Measurements from ENCODE around the gene RCOR2. TPM values are rescaled to one million over a fixed set of nuclear protein-coding genes. Genes with fewer than 3 reads are reported as not detected.

Gene RCOR2
- total and polyA plus RNA-seq, 2 of the 13 experiments (the other 11 are each of a cell fraction or from before 2014, with no cell fraction given): 8.3 to 8.5 TPM

DNA sequence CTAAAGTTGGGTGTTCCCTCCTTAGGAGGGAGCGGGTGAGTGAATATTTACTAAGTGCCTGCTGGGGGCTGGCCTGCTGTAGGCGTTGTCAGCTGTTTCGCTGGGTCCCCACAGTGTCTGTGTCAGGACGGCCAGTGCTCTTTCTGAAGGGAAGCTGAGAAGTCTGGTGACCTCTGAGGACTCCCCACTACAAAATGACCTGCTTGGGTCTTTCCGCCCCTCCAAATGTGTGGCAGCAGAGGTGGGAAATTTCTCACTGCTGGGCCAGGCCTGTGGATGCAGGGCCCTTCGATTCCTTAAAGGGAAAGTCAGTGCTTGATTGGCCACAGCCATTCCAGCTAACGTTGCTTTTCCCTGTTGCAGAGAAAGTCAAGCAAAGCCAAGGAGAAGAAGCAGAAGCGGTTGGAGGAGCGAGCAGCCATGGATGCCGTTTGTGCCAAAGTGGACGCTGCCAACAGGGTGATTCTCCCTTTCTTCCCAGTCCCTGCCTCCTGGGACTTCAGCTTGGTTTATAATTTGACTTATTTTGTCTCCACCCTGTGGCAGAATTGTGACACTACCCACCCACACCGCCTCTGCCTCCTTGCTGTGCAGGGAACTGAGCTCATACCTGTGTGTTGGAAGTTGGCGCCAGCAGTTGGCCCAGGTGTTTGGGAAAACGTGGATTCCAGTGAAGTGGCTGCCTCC, 28.7 kb upstream of the RCOR2 start (continued):
- TF ChIP-seq ZBTB33 (CRISPR knock-in tag; IDR thresholded peaks at IDR 0.05): peak; percentile 88
- TF ChIP-seq, protein P1, sequence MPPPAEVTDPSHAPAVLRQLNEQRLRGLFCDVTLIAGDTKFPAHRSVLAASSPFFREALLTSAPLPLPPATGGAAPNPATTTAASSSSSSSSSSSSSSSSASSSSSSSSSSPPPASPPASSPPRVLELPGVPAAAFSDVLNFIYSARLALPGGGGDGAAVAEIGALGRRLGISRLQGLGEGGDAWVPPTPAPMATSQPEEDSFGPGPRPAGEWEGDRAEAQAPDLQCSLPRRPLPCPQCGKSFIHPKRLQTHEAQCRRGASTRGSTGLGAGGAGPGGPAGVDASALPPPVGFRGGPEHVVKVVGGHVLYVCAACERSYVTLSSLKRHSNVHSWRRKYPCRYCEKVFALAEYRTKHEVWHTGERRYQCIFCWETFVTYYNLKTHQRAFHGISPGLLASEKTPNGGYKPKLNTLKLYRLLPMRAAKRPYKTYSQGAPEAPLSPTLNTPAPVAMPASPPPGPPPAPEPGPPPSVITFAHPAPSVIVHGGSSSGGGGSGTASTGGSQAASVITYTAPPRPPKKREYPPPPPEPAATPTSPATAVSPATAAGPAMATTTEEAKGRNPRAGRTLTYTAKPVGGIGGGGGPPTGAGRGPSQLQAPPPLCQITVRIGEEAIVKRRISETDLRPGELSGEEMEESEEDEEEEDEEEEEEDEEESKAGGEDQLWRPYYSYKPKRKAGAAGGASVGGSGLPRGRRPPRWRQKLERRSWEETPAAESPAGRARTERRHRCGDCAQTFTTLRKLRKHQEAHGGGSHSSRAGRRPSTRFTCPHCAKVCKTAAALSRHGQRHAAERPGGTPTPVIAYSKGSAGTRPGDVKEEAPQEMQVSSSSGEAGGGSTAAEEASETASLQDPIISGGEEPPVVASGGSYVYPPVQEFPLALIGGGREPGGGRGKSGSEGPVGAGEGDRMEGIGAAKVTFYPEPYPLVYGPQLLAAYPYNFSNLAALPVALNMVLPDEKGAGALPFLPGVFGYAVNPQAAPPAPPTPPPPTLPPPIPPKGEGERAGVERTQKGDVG (CRISPR knock-in tag; IDR thresholded peaks at IDR 0.05; ENCODE audit: borderline replicate concordance): 0 out of 2 replicates have a peak, but pooled peaks have one; percentile 61
- 0 out of 2 replicates have a peak, but pooled peaks have one; percentile 23 for TF ChIP-seq ZNF124 (CRISPR knock-in tag; IDR thresholded peaks at IDR 0.05)
- peak; percentile 21 to 37; a peak in 1 of 4 replicates for TF ChIP-seq HMGXB4 (CRISPR knock-in tag; IDR thresholded peaks at IDR 0.05; ENCODE audit: borderline replicate concordance in 1 of 2, low read depth in 1 of 2)
- peak; percentile 88 for TF ChIP-seq STAG1 (CRISPR knock-in tag; IDR thresholded peaks at IDR 0.05)
- no peak for TF ChIP-seq ZNF263 (CRISPR knock-in tag; IDR thresholded peaks at IDR 0.05)
- peak; percentile 34; the same call in 1 of the 2 replicates for TF ChIP-seq PHF8 (CRISPR knock-in tag; IDR thresholded peaks at IDR 0.05)
- peak; percentile 28; the same call in 1 of the 2 replicates for TF ChIP-seq ZFY (CRISPR knock-in tag; IDR thresholded peaks at IDR 0.05)
- TF ChIP-seq XRCC5 (optimal IDR thresholded peaks at IDR 0.05; ENCODE audit: low read length): peak; percentile 12
- TF ChIP-seq ASH2L (IDR thresholded peaks at IDR 0.05; ENCODE audit: insufficient read length, low read depth, low read length): peak; percentile 50
- TF ChIP-seq ELF4 (CRISPR knock-in tag; IDR thresholded peaks at IDR 0.05; ENCODE audit: borderline replicate concordance): no peak
- TF ChIP-seq, protein P2, sequence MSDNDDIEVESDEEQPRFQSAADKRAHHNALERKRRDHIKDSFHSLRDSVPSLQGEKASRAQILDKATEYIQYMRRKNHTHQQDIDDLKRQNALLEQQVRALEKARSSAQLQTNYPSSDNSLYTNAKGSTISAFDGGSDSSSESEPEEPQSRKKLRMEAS (IDR thresholded peaks at IDR 0.05): 0 out of 2 replicates have a peak, but pooled peaks have one; percentile 22
- TF ChIP-seq ZNF652 (CRISPR knock-in tag; IDR thresholded peaks at IDR 0.05; ENCODE audit: borderline replicate concordance, low read depth): no peak
- no peak for TF ChIP-seq HOXA9 (CRISPR knock-in tag; IDR thresholded peaks at IDR 0.05; ENCODE audit: borderline replicate concordance)
- peak; percentile 22; the same call in 1 of the 2 replicates for TF ChIP-seq SAP130 (CRISPR knock-in tag; IDR thresholded peaks at IDR 0.05; ENCODE audit: low read depth)
- 0 out of 2 replicates have a peak, but pooled peaks have one; percentile 19 for TF ChIP-seq ZNF350 (CRISPR knock-in tag; IDR thresholded peaks at IDR 0.05; ENCODE audit: borderline replicate concordance, low read depth)
- peak; percentile 84 for TF ChIP-seq CTCF (CRISPR knock-in tag; IDR thresholded peaks at IDR 0.05)
- TF ChIP-seq, protein P3, sequence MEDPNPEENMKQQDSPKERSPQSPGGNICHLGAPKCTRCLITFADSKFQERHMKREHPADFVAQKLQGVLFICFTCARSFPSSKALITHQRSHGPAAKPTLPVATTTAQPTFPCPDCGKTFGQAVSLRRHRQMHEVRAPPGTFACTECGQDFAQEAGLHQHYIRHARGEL (CRISPR knock-in tag; IDR thresholded peaks at IDR 0.05): peak; percentile 99

All from HepG2 (cell line).